ENCODE measurements around the gene ZFHX3. TPM values are rescaled to one million over a fixed set of nuclear protein-coding genes. Genes with fewer than 3 reads are reported as not detected.

ZFHX3 gene
- total RNA-seq, 1 donor from 2014 or later: 48.5 TPM

DNA sequence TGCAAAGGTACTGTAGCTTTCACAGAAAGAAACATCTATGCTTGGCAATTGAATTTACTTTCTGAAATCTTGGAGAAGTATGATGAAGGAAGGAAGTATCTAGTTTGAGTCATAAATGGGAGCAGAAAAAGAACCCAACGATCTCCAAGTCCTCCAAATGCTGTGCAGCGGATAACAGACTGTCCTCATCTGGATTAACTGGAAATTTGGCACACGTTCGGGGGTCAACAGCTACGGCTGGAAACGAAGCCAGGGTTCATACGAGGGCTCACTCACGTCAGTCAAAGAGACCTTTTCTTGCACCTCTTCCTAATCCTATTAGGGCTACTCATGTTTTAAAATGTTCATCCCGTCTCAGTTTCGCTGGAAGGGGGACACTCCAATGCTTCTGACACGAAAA is 152.0 kb downstream of the ZFHX3 start:
- H3K4me1 Mint-ChIP-seq (ENCODE audit: unreplicated experiment): peaks cover 27% of the 10 kb centered on the region

GRCh38 chr16:72894293-72895151 is 153.4 kb downstream of the ZFHX3 start:
- no peak for DNase-seq (ENCODE audit: extremely low spot score, unreplicated experiment)
- TF ChIP-seq CTCF (conservative IDR thresholded peaks at IDR 0.05): no peak
- Mint-ChIP-seq H3K27ac (peak overlapping the region; percentile 56), H3K27me3 (no peaks in the 10 kb centered on the region), H3K4me1 (ENCODE audit: unreplicated experiment) (peaks cover 23% of the 10 kb centered on the region), H3K9me3 (no peaks in the 10 kb centered on the region), H3K36me3 (peaks cover 21% of the 10 kb centered on the region), H3K4me3 (peak overlapping the region; percentile 9)

More for the DNA sequence above, 152.0 kb downstream of the ZFHX3 start:
- Mint-ChIP-seq H3K36me3 (peaks cover 18% of the 10 kb centered on the region), H3K27me3 (no peaks in the 10 kb centered on the region), H3K27ac (peak overlapping the region; percentile 21), H3K9me3 (no peaks in the 10 kb centered on the region), H3K4me3 (no peak overlapping the region)
- DNase-seq (ENCODE audit: extremely low spot score, unreplicated experiment): no peak
- TF ChIP-seq CTCF (conservative IDR thresholded peaks at IDR 0.05): no peak

GRCh38 chr16:72891291-72892227 is 156.4 kb downstream of the ZFHX3 start:
- no peak for DNase-seq (ENCODE audit: extremely low spot score, unreplicated experiment)
- H3K9me3 Mint-ChIP-seq: no peaks in the 10 kb centered on the region
- no peaks in the 10 kb centered on the region for H3K27me3 Mint-ChIP-seq
- no peak overlapping the region for H3K27ac Mint-ChIP-seq
- H3K36me3 Mint-ChIP-seq: peaks cover 39% of the 10 kb centered on the region
- H3K4me1 Mint-ChIP-seq (ENCODE audit: unreplicated experiment): peaks cover 22% of the 10 kb centered on the region
- H3K4me3 Mint-ChIP-seq: no peak overlapping the region
- no peak for TF ChIP-seq CTCF (conservative IDR thresholded peaks at IDR 0.05)

DNA sequence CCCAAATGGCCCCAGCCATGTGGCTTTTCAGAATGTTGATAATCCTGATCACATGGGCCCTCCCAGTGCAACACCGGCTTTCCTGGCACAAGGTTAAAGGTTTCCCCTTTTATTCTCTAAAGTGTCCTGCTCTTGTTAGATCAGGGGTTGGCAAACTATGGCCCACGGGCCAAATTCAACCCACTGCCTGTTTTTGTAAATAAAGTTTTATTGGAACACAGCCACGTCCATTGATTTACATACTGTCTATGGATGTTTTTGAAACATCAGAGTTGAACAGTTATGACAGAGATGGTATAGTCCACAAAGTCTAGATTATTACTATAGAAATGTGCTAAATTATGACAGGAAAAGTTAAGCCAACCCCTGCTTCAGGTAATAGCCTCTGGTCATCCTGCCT is 157.3 kb downstream of the ZFHX3 start:
- no peak for DNase-seq (ENCODE audit: extremely low spot score, unreplicated experiment)
- H3K36me3 Mint-ChIP-seq: peaks cover 49% of the 10 kb centered on the region
- no peak overlapping the region for H3K4me3 Mint-ChIP-seq
- H3K4me1 Mint-ChIP-seq (ENCODE audit: unreplicated experiment): peaks cover 23% of the 10 kb centered on the region
- TF ChIP-seq CTCF (conservative IDR thresholded peaks at IDR 0.05): no peak
- H3K27ac Mint-ChIP-seq: no peak overlapping the region
- H3K27me3 Mint-ChIP-seq: no peaks in the 10 kb centered on the region
- H3K9me3 Mint-ChIP-seq: no peaks in the 10 kb centered on the region

- H3K27me3 Mint-ChIP-seq: no peaks in the 10 kb centered on the region
- H3K9me3 Mint-ChIP-seq: no peaks in the 10 kb centered on the region
- H3K36me3 Mint-ChIP-seq: peaks cover 53% of the 10 kb centered on the region
- H3K4me3 Mint-ChIP-seq: no peak overlapping the region
- peaks cover 22% of the 10 kb centered on the region for H3K4me1 Mint-ChIP-seq (ENCODE audit: unreplicated experiment)
- DNase-seq (ENCODE audit: extremely low spot score, unreplicated experiment): no peak
- no peak overlapping the region for H3K27ac Mint-ChIP-seq
- TF ChIP-seq CTCF (conservative IDR thresholded peaks at IDR 0.05): no peak
These were observed 158.0 kb downstream of the ZFHX3 start for GRCh38 chr16:72889616-72890582.

All from type B pancreatic cell (in vitro differentiated cells).